ENCODE measurements around the gene RTN4RL1. TPM values are rescaled to one million over a fixed set of nuclear protein-coding genes. Genes with fewer than 3 reads are reported as not detected.

RTN4RL1 gene
- total and polyA plus RNA-seq, 2 of the 13 experiments (the other 11 are each of a cell fraction or from before 2014, with no cell fraction given), result 0.01 TPM; not detected in 1

- H2AFZ ChIP-seq (ENCODE audit: low read length), result no peak overlapping the region
- TF ChIP-seq TCF12 (IDR thresholded peaks at IDR 0.05) (no peak), TCF12 (CRISPR knock-in tag; IDR thresholded peaks at IDR 0.05) (no peak), ZNF574 (CRISPR knock-in tag; IDR thresholded peaks at IDR 0.05) (no peak), ZNF740 (CRISPR knock-in tag; IDR thresholded peaks at IDR 0.05) (no peak), SMARCE1 (IDR thresholded peaks at IDR 0.05; ENCODE audit: borderline replicate concordance) (no peak)
- intact Hi-C loops (cut with micrococcal nuclease; ENCODE audit: unreplicated experiment), result no loop called here
- POLR2A ChIA-PET, result no interaction called here
- no peaks in the 10 kb centered on the region for H3K9me3 ChIP-seq (ENCODE audit: low read length)
- no peaks in the 10 kb centered on the region for H3K79me2 ChIP-seq (ENCODE audit: insufficient read depth, low read length)
- WGBS (ENCODE audit: low lambda C conversion rate), result 96% methylated on average over 6 of the region's 10 CpGs
- no peak overlapping the region for H3K4me2 ChIP-seq (ENCODE audit: low read depth, low read length)
- H3K9ac ChIP-seq (ENCODE audit: insufficient read depth, low read depth, low read length), result no peak overlapping the region
- CTCF ChIA-PET (ENCODE audit: low intra/inter-chr PET ratio, low total read pairs), result no interaction called here
- H3K36me3 ChIP-seq (replicated peaks in 1 of 2; ENCODE audit: control insufficient read depth in 1 of 2, insufficient read depth in 2 of 2, low read length in 2 of 2), result no peaks in the 10 kb centered on the region
- no peaks in the 10 kb centered on the region for H3K27me3 ChIP-seq (ENCODE audit: control insufficient read depth in 1 of 2, insufficient read depth in 2 of 2, low read length in 2 of 2)
- H4K20me1 ChIP-seq (ENCODE audit: insufficient read depth, low read length), result no peaks in the 10 kb centered on the region
- ATAC-seq (no peak), DNase-seq (ENCODE audit: low spot score) (no peak), FAIRE-seq (no peak)
- in situ Hi-C loops (cut with HindIII; ENCODE audit: extremely low pct_ligation_motif_present, low pct_unique_long_range_greater_than_20kb), result no loop called here
- no peak overlapping the region for H3K27ac ChIP-seq (ENCODE audit: extremely low read length, insufficient read depth, low read length)
- BruUV-seq (replicated peaks), result no TSS peak
- H3K4me3 ChIP-seq (replicated peaks in 1 of 3; ENCODE audit: insufficient read depth in 1 of 3, low read depth in 2 of 3, low read length in 3 of 3), result no peak overlapping the region
- H3K4me1 ChIP-seq (ENCODE audit: insufficient read depth, low read length), result peaks cover 6% of the 10 kb centered on the region
Observed at GRCh38 chr17:2009737-2010136, 15.4 kb downstream of the RTN4RL1 start.

Measured in HepG2 (cell line).